SK-N-SH (cell line): ENCODE data around the gene PIF1. TPM values are rescaled to one million over a fixed set of nuclear protein-coding genes. Genes with fewer than 3 reads are reported as not detected.

ENCODE experiments used
- CTCF ChIA-PET: fragments of 300-600, 350-600 bp; formaldehyde crosslinking; extraction: SDS; loops from one replicate; lab custom pipeline; 2021; lab: Yijun Ruan, JAX
- POLR2A ChIA-PET: fragments of 350-600 bp; sonication (Branson Sonifier 250); formaldehyde crosslinking; extraction: SDS; loops from one replicate; lab custom pipeline; 2020; ENCODE audit warnings: antibody characterized with exemption, inconsistent platforms; lab: Yijun Ruan, JAX
- DNase-seq: peaks from one replicate; pipeline ENCODE4 v3.0.0; 2012
- H2AFZ ChIP-seq: fragments of 200-600 bp; sonication (generic); 2 replicates; pipeline ENCODE4 v1.8.1; 2016; ENCODE audit warnings: antibody characterized with exemption, mild to moderate bottlenecking, low read depth
- H3F3A ChIP-seq: fragments of 200-600 bp; sonication (generic); replicated peaks from 2 replicates; pipeline ENCODE3; 2016; ENCODE audit warnings: antibody characterized with exemption, mild to moderate bottlenecking; ENCODE audit not compliant: insufficient read depth
- H3K27ac ChIP-seq, 2 experiments: fragments of 200-500 bp in 1 of 2; fragments of 200-600 bp in 1 of 2; sonication (Bioruptor generic) in 1 of 2; sonication (generic), shearing (Covaris generic) in 1 of 2; 2 replicates each; pipeline versions ENCODE4 v1.5.1 to v1.6.1; 2014 to 2016; ENCODE audit warnings: low read depth in 2 of 2, inconsistent platforms in 1 of 2, low read length in 1 of 2, mild to moderate bottlenecking in 1 of 2, mixed read lengths in 1 of 2
- H3K27me3 ChIP-seq: fragments of 200-600 bp; sonication (generic), shearing (Covaris generic); 2 replicates; pipeline ENCODE4 v1.6.1; 2016; ENCODE audit warnings: mixed run types; ENCODE audit not compliant: insufficient read depth
- H3K36me3 ChIP-seq, 2 experiments: fragments of 200-500 bp in 1 of 2; fragments of 200-600 bp in 1 of 2; sonication (Bioruptor generic) in 1 of 2; sonication (generic) in 1 of 2; replicated peaks in 1 of 2; 2 replicates each; pipeline versions ENCODE3 to v1.5.1; 2014 to 2016; ENCODE audit warnings: low read length in 1 of 2, mild to moderate bottlenecking in 1 of 2; ENCODE audit not compliant: insufficient read depth in 2 of 2, control insufficient read depth in 1 of 2
- H3K4me1 ChIP-seq, 2 experiments: fragments of 200-500 bp in 1 of 2; fragments of 200-600 bp in 1 of 2; sonication (Bioruptor generic) in 1 of 2; sonication (generic), shearing (Covaris generic) in 1 of 2; 2 replicates each; pipeline versions ENCODE4 v1.5.1 to v1.6.1; 2014 to 2016; ENCODE audit warnings: low read depth in 1 of 2, low read length in 1 of 2, mixed run types in 1 of 2; ENCODE audit not compliant: insufficient read depth in 2 of 2, control insufficient read depth in 1 of 2
- H3K4me2 ChIP-seq: fragments of 200-600 bp; sonication (generic), shearing (Covaris generic); 2 replicates; pipeline ENCODE4 v1.6.1; 2017; ENCODE audit warnings: mixed run types
- H3K4me3 ChIP-seq, 2 experiments: fragments of 200-500 bp in 1 of 2; fragments of 200-600 bp in 1 of 2; sonication (Bioruptor generic) in 1 of 2; sonication (generic), shearing (Covaris generic) in 1 of 2; 2 replicates each; pipeline versions ENCODE4 v1.5.1 to v1.8.1; 2014 to 2016; ENCODE audit warnings: low read depth in 2 of 2, inconsistent platforms in 1 of 2, low read length in 1 of 2, mild to moderate bottlenecking in 1 of 2, mixed read lengths in 1 of 2, moderate library complexity in 1 of 2
- H3K79me2 ChIP-seq: fragments of 200-600 bp; sonication (generic); 2 replicates; pipeline ENCODE4 v1.8.1; 2017; ENCODE audit warnings: mild to moderate bottlenecking; ENCODE audit not compliant: insufficient read depth
- H3K9ac ChIP-seq: fragments of 200-600 bp; sonication (generic); 2 replicates; pipeline ENCODE4 v1.6.1; 2017; ENCODE audit warnings: mixed run types
- H3K9me2 ChIP-seq: fragments of 200-600 bp; sonication (generic); 2 replicates; pipeline ENCODE4 v1.6.1; 2017; ENCODE audit warnings: mixed run types
- H3K9me3 ChIP-seq: fragments of 200-600 bp; sonication (generic); 2 replicates; pipeline ENCODE4 v1.6.1; 2017; ENCODE audit warnings: mixed run types, mild to moderate bottlenecking, moderate library complexity
- H4K20me1 ChIP-seq: fragments of 200-600 bp; sonication (generic); 2 replicates; pipeline ENCODE4 v1.6.1; 2017; ENCODE audit warnings: mild to moderate bottlenecking, mixed run types; ENCODE audit not compliant: insufficient read depth
- CHD2 ChIP-seq: fragments of 150-350 bp; IDR thresholded peaks from 2 replicates; pipeline ENCODE4 v1.6.1; 2018; ENCODE audit warnings: low read length; ENCODE audit not compliant: partially characterized antibody
- ELF1 ChIP-seq: IDR thresholded peaks from 2 replicates; pipeline ENCODE4 v1.4.0; 2012
- EP300 ChIP-seq, 2 experiments: IDR thresholded peaks; 2 replicates each; pipeline versions ENCODE4 v1.4.0 to v1.6.1; 2012; ENCODE audit warnings: borderline replicate concordance in 1 of 2, low read depth in 1 of 2, low read length in 1 of 2
- EZH2phosphoT487 ChIP-seq: fragments of 200-600 bp; sonication (generic); IDR thresholded peaks from 2 replicates; pipeline ENCODE4 v1.6.1; 2017; ENCODE audit warnings: low read depth, mixed run types, mild to moderate bottlenecking, antibody characterized with exemption, moderate library complexity, borderline replicate concordance
- FOXJ3 ChIP-seq: sonication (generic); formaldehyde crosslinking; IDR thresholded peaks from 2 replicates; pipeline ENCODE4 v1.5.1; 2020; ENCODE audit warnings: mild to moderate bottlenecking, missing genetic modification reagents
- JUND ChIP-seq: IDR thresholded peaks from 2 replicates; pipeline ENCODE4 v1.4.0; 2012
- MXI1 ChIP-seq: IDR thresholded peaks from 2 replicates; pipeline ENCODE4 v1.6.1; 2012; ENCODE audit warnings: mild to moderate bottlenecking, low read depth, low read length, improper control_type of control experiment
- NFIC ChIP-seq: IDR thresholded peaks from 2 replicates; pipeline ENCODE4 v1.4.0; 2012; ENCODE audit warnings: borderline replicate concordance
- POLR2AphosphoS5 ChIP-seq: IDR thresholded peaks from 2 replicates; pipeline ENCODE4 v1.6.1; 2012; ENCODE audit warnings: low read depth, low read length
- RAD21 ChIP-seq: IDR thresholded peaks from 2 replicates; pipeline ENCODE4 v1.6.1; 2012; ENCODE audit warnings: mild to moderate bottlenecking, low read length
- REST ChIP-seq: IDR thresholded peaks from 2 replicates; pipeline ENCODE4 v1.6.1; 2012; ENCODE audit warnings: mild to moderate bottlenecking, low read depth, low read length, moderate library complexity
- RFX5 ChIP-seq: IDR thresholded peaks from 2 replicates; pipeline ENCODE4 v1.6.1; 2012; ENCODE audit warnings: mild to moderate bottlenecking, improper control_type of control experiment, low read length
- RXRA ChIP-seq: IDR thresholded peaks from 2 replicates; pipeline ENCODE4 v1.4.0; 2012; ENCODE audit warnings: low read depth, mild to moderate bottlenecking, borderline replicate concordance
- SIN3A ChIP-seq: IDR thresholded peaks from 2 replicates; pipeline ENCODE4 v1.6.1; 2012; ENCODE audit warnings: low read depth, mild to moderate bottlenecking, low read length, moderate library complexity, borderline replicate concordance
- TCF12 ChIP-seq: IDR thresholded peaks from 2 replicates; pipeline ENCODE4 v1.4.0; 2012
- TEAD4 ChIP-seq: IDR thresholded peaks from 2 replicates; pipeline ENCODE4 v1.4.0; 2012; ENCODE audit warnings: mild to moderate bottlenecking, borderline replicate concordance; ENCODE audit not compliant: insufficient read depth
- USF1 ChIP-seq: IDR thresholded peaks from 2 replicates; pipeline ENCODE4 v1.4.0; 2012; ENCODE audit warnings: low read depth, borderline replicate concordance
- USF2 ChIP-seq: fragments of 150-350 bp; IDR thresholded peaks from 2 replicates; pipeline ENCODE4 v1.6.1; 2017; ENCODE audit warnings: antibody characterized with exemption, low read length, low read depth, borderline replicate concordance
- YY1 ChIP-seq: IDR thresholded peaks from 2 replicates; pipeline ENCODE4 v1.4.0; 2012; ENCODE audit warnings: low read depth, mild to moderate bottlenecking
- WGBS: methylation state at CpG from one replicate; pipeline ENCODE4 v1.1.6; 2017; ENCODE audit warnings: low lambda C conversion rate; 5-methylcytosine and 5-hydroxymethylcytosine counted together
- polyA plus RNA-seq, 3 experiments: library from polyadenylated mRNA; depleted of rRNA; stranded (reverse); fragments of >200 nt; gene quantifications; 2 replicates each; pipeline ENCODE4 v1.2.3, GENCODE V29; 2012

PIF1 gene
- polyA plus RNA-seq, 1 of the 3 experiments (the other 2 are of a cell fraction) = 12.4 TPM

- TF ChIP-seq USF2 (no peak), TEAD4 (no peak), RXRA (no peak), FOXJ3 (CRISPR knock-in tag) (no peak), POLR2AphosphoS5 (no peak)
These were observed 51.8 kb downstream of the PIF1 start (continued) for GRCh38 chr15:64773606-64774005.

- H3K9me2 ChIP-seq = no peaks in the 10 kb centered on the region
- H3K9ac ChIP-seq = no peak overlapping the region
- H3K79me2 ChIP-seq = no peaks in the 10 kb centered on the region
- no peak overlapping the region for H3K27ac ChIP-seq
- no peaks in the 10 kb centered on the region for H3K9me3 ChIP-seq
- H3K4me1 ChIP-seq = peaks cover 4 to 10% of the 10 kb centered on the region in 2 experiments; a peak in 1 of 4 replicates
- H3F3A ChIP-seq = no peaks in the 10 kb centered on the region
- ChIA-PET POLR2A (no interaction called here), CTCF (interaction anchor here (2.5 kb wide), 1 partner anchor 37 kb away, joined by 13 read pairs; no protein-coding TSS in a partner anchor)
- H3K4me2 ChIP-seq = no peak overlapping the region
- no peaks in the 10 kb centered on the region for H3K36me3 ChIP-seq
- no peak for DNase-seq
- no peak for TF ChIP-seq TEAD4
- no peak for TF ChIP-seq MXI1
- no peak overlapping the region for H3K4me3 ChIP-seq
- no peak overlapping the region for H2AFZ ChIP-seq
- WGBS = 100% methylated on average over 5 of the region's 6 CpGs
- H4K20me1 ChIP-seq = no peaks in the 10 kb centered on the region
- no peaks in the 10 kb centered on the region for H3K27me3 ChIP-seq
These were observed 52.5 kb downstream of the PIF1 start for GRCh38 chr15:64772964-64773363.

- Histone ChIP-seq H3F3A (no peaks in the 10 kb centered on the region), H3K36me3 (no peaks in the 10 kb centered on the region), H3K4me3 (no peak overlapping the region), H3K9me3 (no peaks in the 10 kb centered on the region), H3K4me2 (no peak overlapping the region), H3K9ac (no peak overlapping the region), H2AFZ (no peak overlapping the region), H3K79me2 (no peaks in the 10 kb centered on the region), H3K9me2 (no peaks in the 10 kb centered on the region), H3K27me3 (no peaks in the 10 kb centered on the region), H4K20me1 (no peaks in the 10 kb centered on the region), H3K27ac (no peak overlapping the region), H3K4me1 (peaks cover 4 to 10% of the 10 kb centered on the region in 2 experiments; a peak in 1 of 4 replicates)
- 95% methylated on average over 3 of the region's 3 CpGs for WGBS
- DNase-seq = no peak
- POLR2A ChIA-PET = no interaction called here
- CTCF ChIA-PET = interaction anchor here (1.4 kb wide), 1 partner anchor 38 kb away, joined by 7 read pairs; no protein-coding TSS in a partner anchor
- TF ChIP-seq CHD2 (no peak), EP300 (IDR thresholded peaks at IDR 0.05; ENCODE audit: borderline replicate concordance in 1 of 2, low read depth in 1 of 2, low read length in 1 of 2) (no peak), EZH2phosphoT487 (no peak), TEAD4 (no peak), JUND (no peak), RAD21 (no peak), TCF12 (no peak), MXI1 (no peak), ELF1 (no peak), RFX5 (no peak), NFIC (no peak), USF2 (no peak), YY1 (no peak), USF1 (no peak), SIN3A (no peak), REST (no peak)
These were observed 53.0 kb downstream of the PIF1 start for GRCh38 chr15:64772488-64772887.
